ENCODE data around the gene OR7G2. TPM values are rescaled to one million over a fixed set of nuclear protein-coding genes. Genes with fewer than 3 reads are reported as not detected.
"Not testable (repeated sequence)": the region's sequence is repeated elsewhere in the genome, so short reads cannot be mapped to it uniquely, and the experiment has no call there.

The OR7G2 gene
- total and polyA plus RNA-seq, 9 of the 15 experiments (the other 6 are each of a cell fraction or from before 2014, with no cell fraction given), result 0.20 TPM; not detected in 8

DNA sequence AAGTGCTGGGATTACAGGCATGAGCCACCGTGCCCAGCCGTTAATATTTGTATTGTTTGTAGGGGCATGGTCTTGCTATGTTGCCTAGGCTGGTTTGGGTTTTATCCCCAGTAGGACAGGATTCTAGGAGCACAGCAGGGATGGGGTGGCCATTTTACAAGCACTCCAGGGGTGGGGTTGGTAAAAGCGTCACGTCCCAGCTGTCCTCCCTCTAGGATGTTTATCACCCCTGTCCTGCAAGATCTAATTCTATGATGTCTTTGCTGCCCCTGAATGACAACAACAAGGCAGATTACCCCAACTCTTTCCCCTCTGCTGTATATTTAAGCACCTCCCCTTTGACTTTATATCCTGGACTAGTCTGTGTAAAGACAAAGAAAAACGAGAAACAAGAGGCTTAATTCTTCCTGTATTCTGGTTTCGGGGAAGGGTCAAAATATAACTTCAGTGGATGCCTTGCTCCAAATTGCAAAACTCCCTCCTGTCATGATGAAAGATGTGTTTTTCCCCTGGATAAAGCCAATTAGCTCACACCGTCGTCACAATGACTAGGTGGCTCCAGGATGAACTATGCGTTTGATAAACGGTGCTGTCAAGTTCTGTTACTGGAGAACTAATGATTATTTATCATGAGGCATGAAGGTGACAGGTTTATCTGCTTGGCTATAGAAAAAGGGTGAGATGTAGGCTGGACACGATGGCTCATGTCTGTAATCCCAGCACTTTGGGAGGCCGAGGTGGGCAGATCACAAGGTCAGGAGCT lies 48.2 kb downstream of the OR7G2 start (continued):
- TF ChIP-seq BRD4 (IDR thresholded peaks at IDR 0.05) (no peak), CEBPB (tag; IDR thresholded peaks at IDR 0.05) (peak; percentile 88), NFE2 (IDR thresholded peaks at IDR 0.05; ENCODE audit: low read depth) (0 out of 2 replicates have a peak, but pooled peaks have one; percentile 4), CBFA2T3 (IDR thresholded peaks at IDR 0.05) (0 out of 2 replicates have a peak, but pooled peaks have one; percentile 13), CBFA2T2 (conservative IDR thresholded peaks at IDR 0.05) (no peak)

DNA sequence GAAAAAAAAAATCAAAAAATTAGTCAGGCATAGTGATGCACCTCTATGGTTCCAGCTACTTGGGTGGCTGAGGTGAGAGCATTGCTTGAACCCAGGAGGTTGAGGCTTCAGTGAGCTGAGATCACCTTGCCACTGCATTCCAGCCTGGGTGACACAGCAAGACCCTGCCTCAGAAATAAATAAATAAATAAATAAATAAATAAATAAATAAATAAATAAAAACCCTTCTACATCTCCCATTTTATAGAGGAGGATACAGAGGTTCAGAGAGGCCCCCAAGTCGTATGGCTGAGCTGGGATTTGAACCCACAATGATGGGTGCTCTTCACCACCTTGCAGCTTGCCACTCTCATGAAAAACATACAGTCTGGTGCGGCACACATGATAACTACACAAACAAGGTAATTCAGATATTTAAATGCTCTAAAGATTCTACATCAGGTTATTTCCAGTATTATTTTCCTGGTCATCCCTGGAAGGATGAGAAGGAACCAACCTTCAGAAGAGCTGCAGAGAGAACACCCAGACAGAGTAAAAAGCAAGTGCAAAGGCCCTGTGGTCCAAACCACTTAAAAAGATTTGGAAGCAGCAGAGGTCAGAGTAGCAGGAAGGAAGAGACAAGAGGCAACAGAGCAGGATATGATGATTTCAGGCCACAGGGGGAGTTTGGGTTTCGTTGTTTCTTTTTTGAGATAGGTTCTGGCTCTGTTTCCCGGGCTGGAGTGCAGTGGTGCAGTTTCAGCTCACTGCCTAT lies 49.6 kb downstream of the OR7G2 start:
- DNase-seq (ENCODE audit: extremely low read depth in 1 of 4, low spot score in 3 of 4), result no peak
- H3K4me3 ChIP-seq, result no peak overlapping the region
- in situ Hi-C loops (cut with MboI) (no loop called here), intact Hi-C loops (cut with micrococcal nuclease) (no loop called here)
- CTCF ChIA-PET (ENCODE audit: low intra/inter-chr PET ratio), result no interaction called here
- H4K20me1 ChIP-seq (replicated peaks; ENCODE audit: control insufficient read depth, insufficient read depth, low read length), result no peaks in the 10 kb centered on the region
- no TSS peak for BruUV-seq (replicated peaks)
- POLR2A ChIA-PET, result no interaction called here
- peaks cover 0 to 6% of the 10 kb centered on the region in 2 experiments; a peak in 1 of 5 replicates for H3K27me3 ChIP-seq (ENCODE audit: control insufficient read depth in 2 of 2, insufficient read depth in 2 of 2, low read length in 2 of 2)
- no peaks in the 10 kb centered on the region for H3K9me3 ChIP-seq (replicated peaks; ENCODE audit: control insufficient read depth, insufficient read depth, low read depth, low read length)
- H3K9me1 ChIP-seq (ENCODE audit: control insufficient read depth, insufficient read depth, low read length), result no peaks in the 10 kb centered on the region
- no peak for ATAC-seq
- peaks cover 3 to 6% of the 10 kb centered on the region in 2 experiments; a peak in 2 of 5 replicates for H3K4me1 ChIP-seq (replicated peaks in 1 of 2; ENCODE audit: control insufficient read depth in 2 of 2, insufficient read depth in 2 of 2, low read length in 2 of 2)
- H3K9ac ChIP-seq (ENCODE audit: insufficient read depth in 1 of 2, low read depth in 2 of 2, low read length in 2 of 2), result no peak overlapping the region
- H3K4me2 ChIP-seq (ENCODE audit: insufficient read depth, low read length), result no peak overlapping the region
- no peak for FAIRE-seq
- no peak overlapping the region for H3K27ac ChIP-seq (ENCODE audit: extremely low read depth, low read depth, low read length)
- no peaks in the 10 kb centered on the region for H3K79me2 ChIP-seq (ENCODE audit: control insufficient read depth, insufficient read depth, low read length)
- no peaks in the 10 kb centered on the region for H3K36me3 ChIP-seq (ENCODE audit: control insufficient read depth, insufficient read depth, low read length)
- H2AFZ ChIP-seq (ENCODE audit: low read depth, low read length), result no peak overlapping the region
- TF ChIP-seq RBM25 (IDR thresholded peaks at IDR 0.05; ENCODE audit: low read depth, low read length, severe bottlenecking), result peak; percentile 71
- TF ChIP-seq BCOR (IDR thresholded peaks at IDR 0.05), result peak; percentile 23; the same call in 1 of the 2 replicates
- no peak for TF ChIP-seq XRCC3 (IDR thresholded peaks at IDR 0.05)
- 33% methylated on average over 4 of the region's 4 CpGs for WGBS (ENCODE audit: insufficient coverage, low coverage, missing lambda C conversion rate)

DNA sequence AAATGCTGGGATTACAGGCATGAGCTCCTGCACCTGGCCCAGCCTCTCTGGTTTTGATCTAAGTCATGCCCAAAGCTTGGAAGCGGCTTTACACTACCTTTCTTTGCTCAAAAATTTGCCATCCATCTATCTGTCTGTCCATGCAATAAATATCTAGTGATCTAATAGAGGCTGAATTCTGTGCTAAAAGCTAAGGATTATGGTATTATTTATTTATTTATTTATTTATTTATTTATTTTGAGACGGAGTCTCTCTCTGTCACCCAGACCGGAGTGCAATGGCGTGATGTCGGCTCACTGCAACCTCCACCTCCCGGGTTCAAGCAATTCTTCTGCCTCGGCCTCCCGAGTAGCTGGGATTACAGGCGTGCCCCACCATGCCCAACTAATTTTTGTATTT lies 51.1 kb downstream of the OR7G2 start:
- H3K4me3 ChIP-seq; H3K27ac ChIP-seq (ENCODE audit: extremely low read depth, low read depth, low read length); BruUV-seq (replicated peaks); H3K9me1 ChIP-seq (ENCODE audit: control insufficient read depth, insufficient read depth, low read length); CTCF ChIA-PET (ENCODE audit: low intra/inter-chr PET ratio); H3K4me2 ChIP-seq (ENCODE audit: insufficient read depth, low read length); ATAC-seq; DNase-seq (ENCODE audit: extremely low read depth in 1 of 4, low spot score in 3 of 4); in situ Hi-C loops (cut with MboI); H4K20me1 ChIP-seq (replicated peaks; ENCODE audit: control insufficient read depth, insufficient read depth, low read length); H3K9me3 ChIP-seq (replicated peaks; ENCODE audit: control insufficient read depth, insufficient read depth, low read depth, low read length); H3K36me3 ChIP-seq (ENCODE audit: control insufficient read depth, insufficient read depth, low read length); H3K27me3 ChIP-seq (ENCODE audit: control insufficient read depth in 2 of 2, insufficient read depth in 2 of 2, low read length in 2 of 2); intact Hi-C loops (cut with micrococcal nuclease); H3K79me2 ChIP-seq (ENCODE audit: control insufficient read depth, insufficient read depth, low read length); H3K4me1 ChIP-seq (replicated peaks in 1 of 2; ENCODE audit: control insufficient read depth in 2 of 2, insufficient read depth in 2 of 2, low read length in 2 of 2); H3K9ac ChIP-seq (ENCODE audit: insufficient read depth in 1 of 2, low read depth in 2 of 2, low read length in 2 of 2); FAIRE-seq; H2AFZ ChIP-seq (ENCODE audit: low read depth, low read length): not testable (repeated sequence)
- POLR2A ChIA-PET, result interaction anchor here (1.7 kb wide), 1 partner anchor 10 kb away, joined by 5 read pairs; no protein-coding TSS in a partner anchor
- WGBS (ENCODE audit: insufficient coverage, low coverage, missing lambda C conversion rate), result 25% methylated on average over 9 of the region's 9 CpGs

All from K562 (cell line).